Smooth muscle cell (in vitro differentiated cells): ENCODE results near the gene FCER2. TPM values are rescaled to one million over a fixed set of nuclear protein-coding genes. Genes with fewer than 3 reads are reported as not detected.

Source experiments
- DNase-seq: peaks from one replicate; lab custom pipeline; 2025; ENCODE audit not compliant: unreplicated experiment; lab: John Stamatoyannopoulos, UW
- H2AFZ ChIP-seq: fragments of 200-600 bp; sonication (generic); 2 replicates; pipeline ENCODE4 v1.6.0; 2016; ENCODE audit warnings: antibody characterized with exemption, low read depth, mild to moderate bottlenecking
- H3F3A ChIP-seq: fragments of 200-600 bp; sonication (generic); 2 replicates; pipeline ENCODE4 v1.6.0; 2017; ENCODE audit warnings: antibody characterized with exemption, low read depth
- H3K27ac ChIP-seq: fragments of 200-600 bp; sonication (generic); 2 replicates; pipeline ENCODE4 v1.5.1; 2016; ENCODE audit warnings: low read depth, mild to moderate bottlenecking
- H3K27me3 ChIP-seq: fragments of 200-600 bp; sonication (generic); 2 replicates; pipeline ENCODE4 v1.6.1; 2016; ENCODE audit warnings: low read depth, mild to moderate bottlenecking
- H3K36me3 ChIP-seq: fragments of 200-600 bp; sonication (generic); 2 replicates; pipeline ENCODE4 v1.5.1; 2016; ENCODE audit warnings: low read depth
- H3K4me1 ChIP-seq: fragments of 200-600 bp; sonication (generic); 2 replicates; pipeline ENCODE4 v1.5.1; 2016; ENCODE audit warnings: low read depth
- H3K4me2 ChIP-seq: fragments of 200-600 bp; sonication (generic); 2 replicates; pipeline ENCODE4 v1.6.0; 2016; ENCODE audit warnings: mild to moderate bottlenecking
- H3K4me3 ChIP-seq: fragments of 200-600 bp; sonication (generic); 2 replicates; pipeline ENCODE4 v1.5.1; 2016; ENCODE audit warnings: mild to moderate bottlenecking
- H3K79me2 ChIP-seq: fragments of 200-600 bp; sonication (generic); 2 replicates; pipeline ENCODE4 v1.6.0; 2016; ENCODE audit warnings: low read depth, mild to moderate bottlenecking
- H3K9ac ChIP-seq: fragments of 200-600 bp; sonication (generic); 2 replicates; pipeline ENCODE4 v1.6.0; 2016; ENCODE audit warnings: low read depth
- H3K9me3 ChIP-seq: fragments of 200-600 bp; sonication (generic); replicated peaks from 2 replicates; pipeline ENCODE4 v1.5.1; 2016; ENCODE audit warnings: low read depth
- H4K20me1 ChIP-seq: fragments of 200-600 bp; sonication (generic); 2 replicates; pipeline ENCODE4 v1.6.0; 2016; ENCODE audit warnings: low read depth
- CTCF ChIP-seq: fragments of 200-600 bp; sonication (generic); IDR thresholded peaks from 2 replicates; pipeline ENCODE4 v1.5.1; 2017; ENCODE audit warnings: borderline replicate concordance, mild to moderate bottlenecking, antibody characterized with exemption; ENCODE audit not compliant: insufficient read depth, poor library complexity, severe bottlenecking
- whole genome bisulfite sequencing: methylation state at CpG from one replicate; pipeline ENCODE4 v1.1.7; 2016; ENCODE audit warnings: low lambda C conversion rate; 5-methylcytosine and 5-hydroxymethylcytosine counted together
- polyA plus RNA-seq: library from polyadenylated mRNA; unstranded; fragments of >200 nt; fragmentation: Nextera tagmentation; extraction: Ambion mirVana; gene quantifications from 2 replicates; pipeline ENCODE4 v1.2.1, GENCODE V29; 2016
- total RNA-seq: library from RNA; depleted of rRNA; stranded (reverse); fragments of >200 nt; gene quantifications from 2 replicates; pipeline ENCODE4 v1.2.3, GENCODE V29; 2014

The FCER2 gene
- total and polyA plus RNA-seq, 2 experiments from 2014 or later, result not detected

GRCh38 chr19:7697721-7698287 lies 4.1 kb downstream of the FCER2 start:
- Histone ChIP-seq H3K27me3 (peaks cover 12% of the 10 kb centered on the region), H3K36me3 (no peaks in the 10 kb centered on the region), H3K27ac (no peak overlapping the region), H2AFZ (no peak overlapping the region), H4K20me1 (no peaks in the 10 kb centered on the region), H3K9me3 (no peaks in the 10 kb centered on the region), H3K4me2 (no peak overlapping the region), H3F3A (no peaks in the 10 kb centered on the region), H3K9ac (no peak overlapping the region), H3K79me2 (no peaks in the 10 kb centered on the region), H3K4me1 (no peaks in the 10 kb centered on the region), H3K4me3 (no peak overlapping the region)
- 85% methylated on average over 10 of the region's 10 CpGs for WGBS
- TF ChIP-seq CTCF, result no peak
- no peak for DNase-seq

- no peak for DNase-seq
- Histone ChIP-seq H3K27me3 (peaks cover 12% of the 10 kb centered on the region), H3K36me3 (no peaks in the 10 kb centered on the region), H3K4me2 (no peak overlapping the region), H3K9ac (no peak overlapping the region), H3K9me3 (no peaks in the 10 kb centered on the region), H4K20me1 (no peaks in the 10 kb centered on the region), H3K4me1 (no peaks in the 10 kb centered on the region), H3K4me3 (no peak overlapping the region), H2AFZ (no peak overlapping the region), H3F3A (no peaks in the 10 kb centered on the region), H3K27ac (no peak overlapping the region), H3K79me2 (no peaks in the 10 kb centered on the region)
- 77% methylated on average over 4 of the region's 4 CpGs for whole genome bisulfite sequencing
- no peak for TF ChIP-seq CTCF
Observed at GRCh38 chr19:7694499-7694898, 7.4 kb downstream of the FCER2 start.

GRCh38 chr19:7692417-7693088 lies 9.4 kb downstream of the FCER2 start:
- no peak overlapping the region for H3K9ac ChIP-seq
- no peaks in the 10 kb centered on the region for H3K79me2 ChIP-seq
- no peaks in the 10 kb centered on the region for H4K20me1 ChIP-seq
- H3K27ac ChIP-seq, result no peak overlapping the region
- no peak overlapping the region for H3K4me3 ChIP-seq
- H2AFZ ChIP-seq, result no peak overlapping the region
- no peaks in the 10 kb centered on the region for H3K9me3 ChIP-seq
- H3K36me3 ChIP-seq, result no peaks in the 10 kb centered on the region
- no peak overlapping the region for H3K4me2 ChIP-seq
- no peaks in the 10 kb centered on the region for H3F3A ChIP-seq
- peaks cover 3% of the 10 kb centered on the region for H3K27me3 ChIP-seq
- no peak for DNase-seq
- no peak for TF ChIP-seq CTCF
- H3K4me1 ChIP-seq, result no peaks in the 10 kb centered on the region
- WGBS, result 91% methylated on average over 13 of the region's 13 CpGs

GRCh38 chr19:7691497-7691896 lies 10.4 kb downstream of the FCER2 start:
- Histone ChIP-seq H2AFZ (no peak overlapping the region), H3K27me3 (no peaks in the 10 kb centered on the region), H3K36me3 (no peaks in the 10 kb centered on the region), H3K79me2 (no peaks in the 10 kb centered on the region), H4K20me1 (no peaks in the 10 kb centered on the region), H3K27ac (no peak overlapping the region), H3F3A (no peaks in the 10 kb centered on the region), H3K9me3 (no peaks in the 10 kb centered on the region), H3K4me2 (no peak overlapping the region), H3K4me1 (no peaks in the 10 kb centered on the region), H3K9ac (no peak overlapping the region), H3K4me3 (no peak overlapping the region)
- TF ChIP-seq CTCF, result no peak
- DNase-seq, result no peak
